ENCODE data around the gene MAP1LC3B2. TPM values are rescaled to one million over a fixed set of nuclear protein-coding genes. Genes with fewer than 3 reads are reported as not detected.

Gene MAP1LC3B2
- total RNA-seq, 1 donor: 1.9 TPM

GRCh38 chr12:116621194-116621593, 62.0 kb downstream of the MAP1LC3B2 start:
- Histone ChIP-seq H3K9me3 (ENCODE audit: low read depth, low read length) (no peaks in the 10 kb centered on the region), H3K4me3 (ENCODE audit: low read length) (no peak overlapping the region), H3K4me1 (ENCODE audit: insufficient read depth, low read length) (no peaks in the 10 kb centered on the region), H3K27me3 (ENCODE audit: insufficient read depth, low read length) (no peaks in the 10 kb centered on the region)

GRCh38 chr12:116624516-116624915, 65.3 kb downstream of the MAP1LC3B2 start:
- no peaks in the 10 kb centered on the region for H3K4me1 ChIP-seq (ENCODE audit: insufficient read depth, low read length)
- no peak overlapping the region for H3K4me3 ChIP-seq (ENCODE audit: low read length)
- no peaks in the 10 kb centered on the region for H3K9me3 ChIP-seq (ENCODE audit: low read depth, low read length)
- H3K27me3 ChIP-seq (ENCODE audit: insufficient read depth, low read length): no peaks in the 10 kb centered on the region

GRCh38 chr12:116626153-116626552, 67.0 kb downstream of the MAP1LC3B2 start:
- H3K4me3 ChIP-seq (ENCODE audit: low read length): no peak overlapping the region
- H3K4me1 ChIP-seq (ENCODE audit: insufficient read depth, low read length): no peaks in the 10 kb centered on the region
- H3K9me3 ChIP-seq (ENCODE audit: low read depth, low read length): no peaks in the 10 kb centered on the region
- no peaks in the 10 kb centered on the region for H3K27me3 ChIP-seq (ENCODE audit: insufficient read depth, low read length)

Other genes starting within 250 kb of the MAP1LC3B2 start
- 9.1 TPM for gene SPRING1, start 178.7 kb downstream of the MAP1LC3B2 start, total RNA-seq
- gene RNFT2, start 178.9 kb downstream of the MAP1LC3B2 start, total RNA-seq: 3.4 TPM